Activated CD8-positive, alpha-beta memory T cell treated with anti-CD3 and anti-CD28 coated beads, Interleukin-2, amount 50 U/mL, for 48 hours (primary cell): Measurements from ENCODE around the gene C10orf143.
"Not testable (repeated sequence)": the region's sequence is repeated elsewhere in the genome, so short reads cannot be mapped to it uniquely, and the experiment has no call there.

Source experiments
- DNase-seq: peaks from one replicate; pipeline ENCODE4 v3.0.0-alpha.2; 2020

C10orf143 gene

DNA sequence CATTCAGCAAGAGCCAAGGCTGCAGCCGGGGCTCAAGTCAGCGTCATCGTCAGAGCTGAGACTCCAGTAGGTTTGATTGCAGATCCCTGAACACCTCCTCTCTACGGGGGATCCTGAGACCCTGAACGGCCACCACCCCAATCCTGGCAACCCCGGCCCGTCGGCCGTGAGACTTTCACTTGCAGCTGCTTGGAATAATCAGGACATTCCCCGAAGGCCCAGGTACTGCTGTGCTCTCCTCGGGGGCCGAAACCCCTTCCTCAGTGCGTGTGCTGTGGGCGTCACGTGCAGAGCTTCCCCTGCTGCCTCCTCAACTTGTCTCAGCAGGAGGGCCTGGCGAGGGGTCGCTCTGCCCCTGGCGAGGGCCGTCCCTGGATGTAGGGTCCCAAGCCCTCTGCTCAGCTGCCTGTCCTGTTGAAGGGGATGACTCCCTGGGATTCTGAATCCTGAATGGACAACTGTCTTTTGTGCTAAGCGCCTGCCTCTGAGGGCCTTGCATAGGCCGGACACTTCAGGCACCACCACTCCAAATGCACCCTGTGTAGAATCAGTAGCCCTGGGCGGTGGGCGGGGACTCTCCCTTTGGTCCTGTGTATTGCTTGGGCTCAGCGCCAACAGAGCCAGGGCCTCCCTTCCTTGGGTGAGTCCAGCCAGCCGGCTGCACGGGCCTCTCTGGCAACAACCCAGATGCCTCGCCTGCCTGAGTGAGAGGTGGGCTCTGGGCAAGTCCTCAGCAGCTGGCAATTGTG is 82.7 kb downstream of the C10orf143 start:
- DNase-seq = no peak

- no peak for DNase-seq
Measured at GRCh38 chr10:130026670-130027456, 83.8 kb downstream of the C10orf143 start.

DNA sequence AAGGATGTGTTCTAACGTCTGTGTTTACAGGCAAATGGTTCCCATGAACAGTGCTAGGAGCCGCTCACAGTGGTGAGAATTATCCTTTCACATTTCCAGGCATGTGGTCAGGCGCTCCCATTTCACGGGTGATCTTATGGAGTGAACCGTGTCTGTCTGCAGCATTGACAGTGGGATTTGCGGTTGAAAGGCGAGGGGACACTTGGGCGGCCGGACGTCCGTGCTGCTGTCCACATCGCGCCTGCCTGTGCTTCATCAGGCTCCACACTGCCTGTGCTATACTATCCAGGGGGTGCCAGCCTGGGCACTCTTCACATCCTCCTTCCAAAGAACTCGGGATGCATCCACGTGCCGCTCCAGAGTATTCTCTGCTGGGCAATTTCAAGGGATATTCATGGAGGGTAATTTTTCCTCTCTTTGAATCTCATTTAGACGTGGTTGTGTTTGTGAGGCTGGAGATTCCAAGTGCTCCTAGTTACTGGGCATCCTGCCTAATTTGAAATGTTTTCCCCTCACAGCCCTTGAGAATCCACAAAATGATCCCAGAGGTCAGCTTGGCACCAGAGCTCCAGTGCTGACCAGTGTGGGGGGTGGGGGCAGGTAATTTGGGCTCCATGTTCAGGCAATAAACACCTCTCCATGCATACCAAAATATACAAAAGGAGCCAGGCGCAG is 84.7 kb downstream of the C10orf143 start:
- no peak for DNase-seq

GRCh38 chr10:130025326-130025725 is 85.3 kb downstream of the C10orf143 start:
- no peak for DNase-seq

GRCh38 chr10:130024779-130025325 is 85.8 kb downstream of the C10orf143 start:
- DNase-seq = no peak

DNA sequence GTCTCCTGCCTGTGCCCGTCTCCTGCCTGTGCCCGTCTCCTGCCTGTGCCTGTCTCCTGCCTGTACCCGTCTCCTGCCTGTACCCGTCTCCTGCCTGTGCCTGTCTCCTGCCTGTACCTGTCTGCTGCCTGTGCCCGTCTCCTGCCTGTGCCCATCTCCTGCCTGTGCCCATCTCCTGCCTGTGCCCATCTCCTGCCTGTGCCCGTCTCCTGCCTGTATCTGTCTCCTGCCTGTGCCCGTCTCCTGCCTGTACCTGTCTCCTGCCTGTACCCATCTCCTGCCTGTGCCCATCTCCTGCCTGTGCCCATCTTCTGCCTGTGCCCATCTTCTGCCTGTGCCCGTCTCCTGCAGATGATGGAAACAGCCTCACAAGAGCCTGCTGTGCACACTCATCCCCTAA is 86.3 kb downstream of the C10orf143 start:
- not testable (repeated sequence) for DNase-seq

GRCh38 chr10:130023454-130024230 is 87.0 kb downstream of the C10orf143 start:
- DNase-seq = no peak

DNA sequence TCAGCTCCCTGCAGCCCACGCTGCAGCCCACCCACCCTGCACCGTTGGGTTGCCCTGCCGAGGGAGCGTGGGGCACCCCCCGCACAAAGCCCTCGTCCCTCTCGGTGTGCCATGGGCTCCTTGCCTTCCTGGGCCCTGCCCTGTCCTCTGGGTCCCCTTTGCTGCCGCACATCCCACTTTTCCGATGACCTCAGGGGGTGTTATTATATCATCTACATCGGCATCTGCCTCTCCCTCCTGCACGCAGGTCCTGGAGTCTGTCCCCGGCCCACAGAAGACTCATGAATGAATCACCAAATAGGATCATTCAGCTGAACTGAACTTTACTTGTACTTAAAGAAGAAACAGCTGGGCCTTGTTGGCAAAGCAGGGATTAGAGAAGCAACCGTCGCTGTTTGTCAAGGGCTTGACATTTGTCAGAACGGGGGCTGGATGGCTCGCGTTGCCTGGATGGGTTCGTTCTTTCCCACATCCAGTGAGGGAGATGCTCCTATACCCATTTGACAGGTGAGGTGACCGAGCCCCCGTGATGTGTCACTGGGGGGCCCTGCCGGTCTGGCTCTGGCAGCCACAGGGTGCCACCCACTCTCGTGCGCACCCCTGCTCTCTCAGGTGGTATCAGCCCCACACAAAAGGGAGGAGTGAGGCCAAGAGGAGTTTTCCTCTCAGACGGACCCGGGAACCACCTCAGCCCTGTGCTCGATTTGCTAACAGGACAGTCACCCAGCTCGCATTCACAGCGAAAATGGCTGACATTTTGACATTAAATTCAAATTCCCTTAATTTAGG is 87.9 kb downstream of the C10orf143 start:
- no peak for DNase-seq

GRCh38 chr10:130022086-130022485 is 88.5 kb downstream of the C10orf143 start:
- no peak for DNase-seq

DNA sequence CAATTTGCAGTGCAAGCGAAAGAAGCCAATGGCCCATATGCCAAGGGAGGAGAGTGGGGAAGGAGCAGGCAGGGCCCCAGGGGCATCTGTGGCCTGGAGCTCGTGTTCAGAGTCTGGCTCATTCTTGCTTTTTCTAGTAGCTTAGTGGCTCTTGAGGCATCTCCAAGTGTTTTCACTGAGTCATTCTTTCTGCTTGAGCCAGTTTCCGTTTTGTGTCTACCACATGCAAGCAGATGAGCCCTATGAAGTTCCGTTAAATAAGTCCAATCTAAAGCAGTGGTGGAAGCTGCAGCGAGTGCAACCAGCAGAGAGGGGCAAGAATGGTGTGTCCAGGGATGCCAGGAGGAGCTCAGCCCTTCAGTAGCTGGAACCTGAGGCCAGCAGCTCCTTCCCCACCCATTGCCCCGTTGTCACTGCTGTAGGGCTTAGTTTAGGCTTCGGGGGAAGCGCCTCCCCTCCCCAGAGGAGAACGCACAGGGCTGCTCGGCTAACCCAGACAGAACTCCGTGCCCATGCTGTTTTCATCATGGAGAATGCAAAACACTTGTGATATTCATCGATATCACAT is 89.2 kb downstream of the C10orf143 start:
- DNase-seq = no peak

DNA sequence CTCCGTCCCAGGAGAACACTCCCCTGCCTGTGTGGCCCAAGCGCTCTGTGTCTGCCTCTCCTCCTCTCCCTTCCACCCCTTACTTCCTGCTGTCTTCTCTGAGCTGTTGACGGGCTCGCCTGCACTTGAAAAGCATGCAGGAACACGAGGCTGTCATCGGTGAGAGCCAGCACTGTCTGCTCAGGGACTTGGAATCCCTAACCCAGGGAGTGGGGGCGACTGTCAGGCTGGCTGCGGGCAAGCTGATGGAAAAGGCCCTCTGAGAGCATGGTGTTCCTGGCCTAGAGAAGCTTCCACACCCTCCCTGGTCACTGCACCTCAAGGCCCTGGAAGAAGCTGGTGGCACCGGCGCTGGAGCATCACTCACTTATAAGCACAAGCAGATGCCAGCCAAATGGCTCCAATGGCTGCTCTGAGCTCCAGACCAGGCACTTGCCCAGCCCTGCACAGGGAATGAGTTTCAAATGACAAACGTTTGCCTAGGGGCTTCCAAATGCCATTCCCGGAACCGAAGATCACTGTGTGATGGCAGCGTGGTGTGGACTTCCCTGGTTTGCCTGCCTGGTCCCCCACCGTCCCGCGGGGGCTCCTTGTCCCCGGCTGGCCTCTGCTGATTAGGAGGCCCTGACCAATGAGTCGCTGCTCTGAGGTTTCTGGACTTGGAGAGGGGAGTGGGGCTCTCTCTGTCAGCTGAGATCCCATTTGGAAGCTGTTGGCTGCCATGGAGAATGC is 89.8 kb downstream of the C10orf143 start:
- no peak for DNase-seq

DNA sequence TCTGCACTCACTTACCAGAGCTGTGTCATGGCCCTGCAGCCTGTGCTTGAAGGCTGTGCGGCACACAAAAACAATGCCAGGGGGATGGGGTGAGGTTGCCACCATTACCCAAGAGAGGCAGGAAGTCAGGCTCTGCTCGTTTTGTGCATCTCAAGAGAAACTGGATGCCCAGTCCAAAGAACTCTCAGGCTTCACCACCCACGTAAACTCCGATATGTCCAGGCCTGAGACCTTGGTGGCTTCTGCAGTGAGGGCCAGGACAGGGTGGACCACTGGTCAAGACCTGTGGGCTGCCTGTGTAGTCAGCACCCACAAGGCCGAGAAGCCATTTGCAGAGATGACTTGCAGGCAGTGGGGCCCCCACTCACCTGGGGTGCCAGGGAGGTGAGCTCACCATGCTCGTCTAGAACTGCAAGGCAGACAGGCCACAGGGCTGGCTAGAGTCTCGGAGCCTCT is 91.9 kb downstream of the C10orf143 start:
- DNase-seq = no peak

DNA sequence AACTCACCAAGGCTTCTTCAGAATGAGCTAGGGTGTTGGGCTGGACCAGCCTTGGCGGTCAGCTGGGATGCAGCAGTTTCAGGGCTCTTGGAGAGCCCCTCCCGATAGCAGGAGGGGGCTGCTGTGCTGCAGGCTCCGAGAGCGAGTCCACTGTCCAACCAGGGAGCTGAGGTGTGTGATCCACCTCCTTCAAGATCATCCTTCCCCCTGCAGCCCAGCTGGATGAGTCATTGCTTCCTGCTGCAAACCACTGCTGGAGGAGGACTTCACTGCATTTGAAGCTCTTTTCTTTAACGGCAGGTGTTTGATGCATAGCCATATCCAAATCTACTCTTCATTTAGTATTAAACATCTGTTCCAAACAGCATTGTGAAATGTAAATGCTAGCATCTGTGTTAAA is 92.4 kb downstream of the C10orf143 start:
- DNase-seq = no peak

- no peak for DNase-seq
Measured at GRCh38 chr10:130017631-130018022, 93.0 kb downstream of the C10orf143 start.

DNA sequence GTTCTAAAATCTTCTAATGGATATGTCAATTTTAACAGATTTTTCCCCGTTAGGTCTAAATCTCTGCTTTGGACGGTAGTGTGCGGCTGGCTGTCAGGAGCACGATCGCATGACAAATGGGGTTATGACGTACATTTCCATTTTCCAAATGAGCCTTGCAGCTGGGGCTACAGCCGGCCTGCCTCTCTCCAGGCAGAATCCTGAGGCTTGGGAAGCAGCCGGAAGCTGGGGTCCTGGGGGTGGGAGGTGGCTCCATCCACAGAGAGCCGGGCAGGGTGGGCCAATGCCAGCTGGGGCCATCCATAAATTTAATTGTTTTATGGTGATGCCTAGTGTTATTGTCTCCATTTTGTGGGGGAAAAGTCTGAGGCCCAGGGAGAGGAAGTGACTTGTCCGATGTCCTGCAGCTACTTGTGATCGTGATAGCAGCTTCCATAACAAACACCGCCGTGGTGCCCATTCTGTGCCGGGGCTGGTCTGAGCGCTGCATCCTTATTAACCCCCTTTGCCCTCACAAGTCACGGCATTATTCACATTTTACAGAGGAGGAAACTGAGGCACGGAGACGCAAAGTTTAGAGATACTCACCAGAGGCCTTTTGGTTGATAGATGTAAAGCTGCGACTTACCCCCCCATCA is 93.5 kb downstream of the C10orf143 start:
- no peak for DNase-seq

GRCh38 chr10:130016095-130016494 is 94.5 kb downstream of the C10orf143 start:
- DNase-seq = no peak

DNA sequence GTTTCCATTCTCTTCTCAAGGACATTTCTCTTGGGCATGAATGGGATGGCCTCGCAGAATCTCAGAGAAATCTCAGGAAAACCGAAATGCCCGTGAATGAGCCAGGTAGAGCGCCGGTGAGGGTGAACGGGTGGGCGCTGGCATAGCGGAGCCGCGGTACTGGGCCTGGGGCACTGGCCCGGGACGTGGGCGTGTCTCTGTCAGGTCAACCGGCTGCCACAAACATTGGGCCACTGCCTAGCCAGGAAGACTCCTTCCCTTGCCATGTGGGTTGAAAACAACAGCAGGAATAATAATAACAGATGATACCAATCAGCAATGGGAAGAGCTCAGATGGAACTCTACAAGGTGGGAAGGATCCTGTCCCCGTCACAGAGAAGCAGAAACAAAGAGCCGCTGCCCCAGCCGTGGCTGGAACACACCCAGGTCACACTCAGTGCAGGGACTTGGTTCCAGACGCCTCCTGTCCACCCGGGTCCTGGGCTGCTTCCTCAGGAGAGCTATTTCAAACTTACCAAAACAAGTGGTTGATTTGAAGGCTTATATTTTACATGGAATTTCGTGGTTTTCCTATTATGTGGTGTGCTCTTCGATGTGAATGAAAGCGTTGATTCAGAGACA is 95.4 kb downstream of the C10orf143 start:
- no peak for DNase-seq

DNA sequence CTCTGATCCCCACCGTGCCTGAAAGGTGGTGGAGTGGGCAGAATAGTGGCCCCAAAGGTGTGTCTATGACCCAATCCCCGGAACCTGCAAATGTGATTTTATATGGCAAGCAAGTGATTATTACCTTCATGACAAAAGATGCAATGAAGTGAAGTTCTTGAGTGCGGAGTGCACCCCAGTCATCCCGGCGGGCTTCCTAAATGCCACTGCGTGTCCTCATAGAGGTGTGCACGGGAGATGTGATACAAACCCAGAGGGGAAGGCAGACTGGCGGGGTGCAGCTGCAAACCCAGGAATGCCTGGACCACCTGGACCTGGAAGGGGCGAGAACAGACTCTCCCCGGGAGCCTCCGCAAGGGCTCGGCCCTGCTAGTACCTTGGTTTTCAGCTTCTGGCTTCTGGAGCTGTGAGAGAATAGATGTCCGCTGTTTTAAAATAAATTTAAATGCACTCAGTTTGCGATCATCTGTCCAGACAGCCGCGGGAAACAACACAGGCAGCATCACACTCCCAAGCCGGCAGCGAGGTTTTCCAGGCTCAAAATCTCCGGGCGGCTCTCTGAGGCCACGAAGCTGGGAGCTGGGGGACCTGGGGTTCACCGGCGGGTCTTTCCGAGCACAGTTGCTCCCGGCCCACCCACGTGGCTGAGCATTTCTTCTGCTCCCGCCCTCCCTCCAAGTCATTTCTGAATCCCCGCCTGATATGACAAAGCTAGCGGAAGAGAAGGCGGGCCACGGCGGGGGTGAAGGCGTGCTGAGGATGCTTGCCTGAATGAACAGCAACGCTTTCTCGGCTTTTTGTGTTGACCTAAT is 96.2 kb downstream of the C10orf143 start:
- DNase-seq = no peak
